Ascending aorta (tissue), 2 donors: ENCODE measurements around the gene RNASEL. TPM values are rescaled to one million over a fixed set of nuclear protein-coding genes. Genes with fewer than 3 reads are reported as not detected.

Experiments used
- DNase-seq, 2 donors: peaks; one replicate each; pipeline ENCODE4 v3.0.0-alpha.2; 2019; ENCODE audit warnings: low spot score in 2 of 2
- H3K27ac ChIP-seq, 2 donors: fragments of 200-600 bp; sonication (generic); one replicate each; pipeline ENCODE4 v1.5.1; 2016 to 2017; ENCODE audit warnings: mild to moderate bottlenecking in 1 of 2
- H3K27me3 ChIP-seq: fragments of 200-600 bp; sonication (generic); one replicate; pipeline ENCODE4 v1.5.1; 2017
- H3K36me3 ChIP-seq, 2 donors: fragments of 200-600 bp; sonication (generic); one replicate each; pipeline ENCODE4 v1.5.1; 2016
- H3K4me1 ChIP-seq, 2 donors: fragments of 200-600 bp; sonication (generic); one replicate each; pipeline ENCODE4 v1.5.1; 2016 to 2017; ENCODE audit warnings: mild to moderate bottlenecking in 1 of 2
- H3K4me3 ChIP-seq, 2 donors: fragments of 200-600 bp; sonication (generic); one replicate each; pipeline ENCODE4 v1.5.1; 2016 to 2017; ENCODE audit warnings: mild to moderate bottlenecking in 1 of 2
- H3K9me3 ChIP-seq, 2 donors: fragments of 200-600 bp; sonication (generic); one replicate each; pipeline ENCODE4 v1.5.1; 2016
- intact Hi-C: fragments of 100-400 bp; cut with DNase I; formaldehyde crosslinking; loops from one replicate; pipeline ENCODE4 v1.15.1; 2023
- total RNA-seq: library from RNA; depleted of rRNA; stranded (reverse); fragments of >200 nt; gene quantifications from one replicate; pipeline ENCODE4 v1.1.0, GENCODE V29; 2016
- TF ChIP-seq, protein P1 (sequence below), 3 experiments: fragments of 200-600 bp in 2 of 3; fragments of 450-650 bp in 1 of 3; sonication (generic) in 2 of 3; IDR thresholded peaks; one replicate each; pipeline ENCODE4 v1.5.1; 2016 to 2019; ENCODE audit warnings: antibody characterized with exemption in 3 of 3, mild to moderate bottlenecking in 1 of 3, moderate library complexity in 1 of 3

The RNASEL gene
- total RNA-seq, 1 donor from 2014 or later = 0.43 TPM

DNA sequence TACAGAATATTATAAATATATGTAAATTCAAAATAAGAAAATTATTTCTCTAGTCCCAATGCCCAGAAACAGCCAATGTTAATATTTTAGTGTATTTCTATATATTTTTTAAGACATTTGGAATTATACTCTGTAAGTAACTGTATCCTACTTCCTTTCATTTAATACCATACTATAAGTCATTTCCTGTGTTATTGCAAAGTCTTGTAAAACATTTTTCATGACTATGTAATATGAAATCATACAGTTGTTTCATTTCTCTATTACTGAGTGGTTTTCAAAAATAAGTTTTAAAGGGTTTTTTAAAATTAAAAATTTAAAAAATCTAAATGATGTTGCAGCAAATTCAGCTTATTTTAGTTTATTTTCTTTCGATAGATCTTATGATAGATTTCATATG, 2.0 kb downstream of the RNASEL start:
- Histone ChIP-seq H3K4me3 (no peak overlapping the region), H3K27ac (no peak overlapping the region), H3K27me3 (no peaks in the 10 kb centered on the region), H3K4me1 (peaks cover 0 to 15% of the 10 kb centered on the region in 2 donors), H3K9me3 (peaks cover 0 to 7% of the 10 kb centered on the region in 2 donors), H3K36me3 (peaks cover 0 to 7% of the 10 kb centered on the region in 2 donors)
- TF ChIP-seq, protein P1, sequence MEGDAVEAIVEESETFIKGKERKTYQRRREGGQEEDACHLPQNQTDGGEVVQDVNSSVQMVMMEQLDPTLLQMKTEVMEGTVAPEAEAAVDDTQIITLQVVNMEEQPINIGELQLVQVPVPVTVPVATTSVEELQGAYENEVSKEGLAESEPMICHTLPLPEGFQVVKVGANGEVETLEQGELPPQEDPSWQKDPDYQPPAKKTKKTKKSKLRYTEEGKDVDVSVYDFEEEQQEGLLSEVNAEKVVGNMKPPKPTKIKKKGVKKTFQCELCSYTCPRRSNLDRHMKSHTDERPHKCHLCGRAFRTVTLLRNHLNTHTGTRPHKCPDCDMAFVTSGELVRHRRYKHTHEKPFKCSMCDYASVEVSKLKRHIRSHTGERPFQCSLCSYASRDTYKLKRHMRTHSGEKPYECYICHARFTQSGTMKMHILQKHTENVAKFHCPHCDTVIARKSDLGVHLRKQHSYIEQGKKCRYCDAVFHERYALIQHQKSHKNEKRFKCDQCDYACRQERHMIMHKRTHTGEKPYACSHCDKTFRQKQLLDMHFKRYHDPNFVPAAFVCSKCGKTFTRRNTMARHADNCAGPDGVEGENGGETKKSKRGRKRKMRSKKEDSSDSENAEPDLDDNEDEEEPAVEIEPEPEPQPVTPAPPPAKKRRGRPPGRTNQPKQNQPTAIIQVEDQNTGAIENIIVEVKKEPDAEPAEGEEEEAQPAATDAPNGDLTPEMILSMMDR (IDR thresholded peaks at IDR 0.05) = no peak
- no peak for DNase-seq
- intact Hi-C loops = no loop called here

DNA sequence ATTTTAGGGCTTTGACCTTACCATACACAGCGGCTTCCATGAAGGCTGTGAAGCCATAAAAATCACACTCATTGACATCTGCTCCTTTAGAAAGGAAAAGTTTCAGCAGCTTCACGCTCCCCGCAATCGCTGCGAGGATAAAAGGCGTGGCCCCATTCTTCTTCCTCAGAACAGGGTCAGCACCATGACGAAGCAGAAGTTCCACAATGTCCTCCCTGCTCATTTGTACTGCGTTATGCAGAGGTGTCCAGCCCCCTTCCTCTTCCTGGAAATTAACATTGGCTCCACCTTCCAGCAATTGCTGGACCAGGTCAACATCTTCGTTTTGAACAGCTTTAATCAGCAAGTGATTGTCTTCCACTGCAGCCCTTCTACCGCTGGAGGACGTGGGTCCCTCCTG, 2.7 kb downstream of the RNASEL start:
- TF ChIP-seq, protein P1 (IDR thresholded peaks at IDR 0.05) = no peak
- Histone ChIP-seq H3K36me3 (peaks cover 3 to 14% of the 10 kb centered on the region in 2 donors), H3K27me3 (no peaks in the 10 kb centered on the region), H3K27ac (no peak overlapping the region), H3K4me1 (peaks cover 0 to 15% of the 10 kb centered on the region in 2 donors), H3K4me3 (no peak overlapping the region), H3K9me3 (peaks cover 0 to 7% of the 10 kb centered on the region in 2 donors)
- no peak for DNase-seq
- intact Hi-C loops = no loop called here

DNA sequence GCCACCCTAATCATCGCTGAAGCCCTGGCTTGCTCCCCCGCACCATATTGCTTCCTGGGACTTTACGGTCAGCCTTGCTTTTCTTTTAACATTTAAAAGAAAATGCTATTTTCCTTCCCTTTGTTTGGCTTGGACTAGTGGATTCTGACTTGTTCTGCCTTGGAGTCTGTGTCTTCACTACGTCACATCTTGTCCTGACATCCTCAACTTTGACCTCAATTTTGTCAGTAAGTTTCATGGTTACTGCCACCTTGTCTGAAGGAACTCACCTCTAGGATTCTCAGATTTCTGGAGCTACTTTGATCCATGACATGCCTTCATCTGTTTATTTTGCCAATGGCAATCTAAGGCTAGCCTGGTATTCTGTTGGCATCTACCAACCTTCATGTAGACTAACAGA, 4.3 kb downstream of the RNASEL start:
- H3K27ac ChIP-seq = no peak overlapping the region
- TF ChIP-seq, protein P1 (IDR thresholded peaks at IDR 0.05) = no peak
- DNase-seq = no peak
- peaks cover 0 to 7% of the 10 kb centered on the region in 2 donors for H3K9me3 ChIP-seq
- no peak overlapping the region for H3K4me3 ChIP-seq
- peaks cover 0 to 15% of the 10 kb centered on the region in 2 donors for H3K4me1 ChIP-seq
- intact Hi-C loops = no loop called here
- H3K27me3 ChIP-seq = no peaks in the 10 kb centered on the region
- peaks cover 5 to 30% of the 10 kb centered on the region in 2 donors for H3K36me3 ChIP-seq

DNA sequence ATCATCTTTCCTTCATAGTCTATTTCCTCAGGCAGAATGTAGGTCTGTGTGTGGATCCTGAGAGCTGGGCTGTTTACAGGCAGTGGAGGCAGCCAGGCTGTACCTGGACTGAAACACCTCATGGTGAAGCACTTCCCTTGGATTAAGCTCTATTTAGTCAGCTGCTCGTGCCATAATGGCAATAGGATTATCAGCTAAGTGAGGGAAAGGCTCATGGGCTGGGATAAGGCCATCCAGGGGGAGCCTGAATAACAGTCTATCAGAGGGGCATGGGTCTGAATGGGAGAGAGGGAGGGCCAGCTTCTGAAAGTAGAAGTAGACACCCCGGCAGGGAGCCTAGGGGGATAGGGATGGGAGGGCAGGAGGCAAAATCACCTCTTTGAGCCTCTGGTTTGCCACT, 8.3 kb downstream of the RNASEL start:
- no peaks in the 10 kb centered on the region for H3K27me3 ChIP-seq
- no peak for DNase-seq
- no peaks in the 10 kb centered on the region for H3K9me3 ChIP-seq
- H3K36me3 ChIP-seq = peaks cover 19 to 39% of the 10 kb centered on the region in 2 donors
- TF ChIP-seq, protein P1 (IDR thresholded peaks at IDR 0.05) = no peak
- peaks cover 0 to 3% of the 10 kb centered on the region in 2 donors for H3K4me1 ChIP-seq
- no peak overlapping the region for H3K4me3 ChIP-seq
- no peak overlapping the region for H3K27ac ChIP-seq
- intact Hi-C loops = no loop called here

DNA sequence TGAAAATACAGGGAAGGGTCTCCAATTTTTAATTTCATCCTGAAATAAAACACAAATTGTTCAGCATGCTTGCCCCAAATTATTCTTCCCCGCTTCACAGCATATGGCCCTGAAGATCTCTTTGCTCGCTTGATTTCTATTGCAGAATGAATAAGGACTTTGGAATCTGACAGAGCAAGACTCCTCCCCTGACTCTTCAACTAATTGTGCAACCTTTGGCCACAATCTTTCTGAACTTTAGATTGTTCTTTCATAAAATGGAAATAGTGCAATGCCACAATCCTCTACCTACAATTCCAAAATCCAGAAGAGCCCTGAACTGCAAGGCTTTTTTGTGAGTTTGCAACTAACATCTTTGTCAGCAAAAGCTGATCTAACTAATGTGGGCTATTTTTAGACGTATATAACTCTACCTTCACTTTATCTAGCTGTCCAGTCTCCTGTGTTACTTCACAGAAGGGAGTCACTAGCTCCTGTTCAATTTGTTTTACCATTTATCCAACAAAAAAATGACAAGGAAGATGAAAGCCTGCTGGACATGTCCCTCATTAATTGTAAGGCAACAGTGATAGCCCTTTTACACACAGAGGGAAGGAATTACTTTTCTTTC, 13.4 kb downstream of the RNASEL start:
- no peak overlapping the region for H3K27ac ChIP-seq
- peaks cover 27 to 39% of the 10 kb centered on the region in 2 donors for H3K36me3 ChIP-seq
- intact Hi-C loops = no loop called here
- H3K9me3 ChIP-seq = no peaks in the 10 kb centered on the region
- no peak for DNase-seq
- no peaks in the 10 kb centered on the region for H3K27me3 ChIP-seq
- TF ChIP-seq, protein P1 (IDR thresholded peaks at IDR 0.05) = no peak
- no peak overlapping the region for H3K4me3 ChIP-seq
- no peaks in the 10 kb centered on the region for H3K4me1 ChIP-seq
